Vagina (tissue), 2 donors: ENCODE data around the gene CDK19.

Experiments
- POLR2AphosphoS5 ChIP-seq, 2 donors: sonication (generic); formaldehyde crosslinking; IDR thresholded peaks; one replicate each; pipeline ENCODE4 v1.9.0; 2017; ENCODE audit warnings: antibody characterized with exemption in 2 of 2, mild to moderate bottlenecking in 2 of 2, low read depth in 1 of 2; ENCODE audit not compliant: insufficient read depth in 1 of 2
- TF ChIP-seq, protein P1 (sequence below), 3 experiments: fragments of 450-650 bp in 2 of 3; fragments of 200-600 bp in 1 of 3; sonication (generic) in 1 of 3; IDR thresholded peaks; one replicate each; pipeline ENCODE4 v1.5.1; 2017 to 2019; ENCODE audit warnings: antibody characterized with exemption in 3 of 3, mild to moderate bottlenecking in 2 of 3, moderate library complexity in 2 of 3

DNA sequence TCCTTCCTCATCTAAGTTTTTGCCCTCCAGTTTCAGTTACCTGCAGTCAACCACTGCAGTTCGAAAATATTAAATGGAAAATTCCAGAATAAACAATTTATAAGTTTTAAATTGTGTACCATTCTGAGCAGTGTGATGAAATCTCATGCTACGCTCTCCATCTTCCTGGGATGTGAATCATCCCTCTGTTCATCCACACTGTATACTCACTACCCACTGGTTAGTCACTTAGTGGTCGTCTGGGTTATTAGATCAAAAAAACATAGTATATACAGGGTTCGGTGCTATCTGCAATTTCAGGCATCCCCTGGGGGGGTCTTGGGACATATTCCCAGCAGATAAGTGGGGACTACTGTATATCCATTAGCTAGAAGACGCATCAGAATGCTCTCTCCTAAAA, 186.9 kb downstream of the CDK19 start:
- TF ChIP-seq, protein P1, sequence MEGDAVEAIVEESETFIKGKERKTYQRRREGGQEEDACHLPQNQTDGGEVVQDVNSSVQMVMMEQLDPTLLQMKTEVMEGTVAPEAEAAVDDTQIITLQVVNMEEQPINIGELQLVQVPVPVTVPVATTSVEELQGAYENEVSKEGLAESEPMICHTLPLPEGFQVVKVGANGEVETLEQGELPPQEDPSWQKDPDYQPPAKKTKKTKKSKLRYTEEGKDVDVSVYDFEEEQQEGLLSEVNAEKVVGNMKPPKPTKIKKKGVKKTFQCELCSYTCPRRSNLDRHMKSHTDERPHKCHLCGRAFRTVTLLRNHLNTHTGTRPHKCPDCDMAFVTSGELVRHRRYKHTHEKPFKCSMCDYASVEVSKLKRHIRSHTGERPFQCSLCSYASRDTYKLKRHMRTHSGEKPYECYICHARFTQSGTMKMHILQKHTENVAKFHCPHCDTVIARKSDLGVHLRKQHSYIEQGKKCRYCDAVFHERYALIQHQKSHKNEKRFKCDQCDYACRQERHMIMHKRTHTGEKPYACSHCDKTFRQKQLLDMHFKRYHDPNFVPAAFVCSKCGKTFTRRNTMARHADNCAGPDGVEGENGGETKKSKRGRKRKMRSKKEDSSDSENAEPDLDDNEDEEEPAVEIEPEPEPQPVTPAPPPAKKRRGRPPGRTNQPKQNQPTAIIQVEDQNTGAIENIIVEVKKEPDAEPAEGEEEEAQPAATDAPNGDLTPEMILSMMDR (IDR thresholded peaks at IDR 0.05), result no peak
- no peak for TF ChIP-seq POLR2AphosphoS5 (IDR thresholded peaks at IDR 0.05; ENCODE audit: insufficient read depth in 1 of 2, low read depth in 1 of 2)
